ENCODE results near the gene SLC6A16.
"Not testable (repeated sequence)": the region's sequence is repeated elsewhere in the genome, so short reads cannot be mapped to it uniquely, and the experiment has no call there.

Gene SLC6A16

DNA sequence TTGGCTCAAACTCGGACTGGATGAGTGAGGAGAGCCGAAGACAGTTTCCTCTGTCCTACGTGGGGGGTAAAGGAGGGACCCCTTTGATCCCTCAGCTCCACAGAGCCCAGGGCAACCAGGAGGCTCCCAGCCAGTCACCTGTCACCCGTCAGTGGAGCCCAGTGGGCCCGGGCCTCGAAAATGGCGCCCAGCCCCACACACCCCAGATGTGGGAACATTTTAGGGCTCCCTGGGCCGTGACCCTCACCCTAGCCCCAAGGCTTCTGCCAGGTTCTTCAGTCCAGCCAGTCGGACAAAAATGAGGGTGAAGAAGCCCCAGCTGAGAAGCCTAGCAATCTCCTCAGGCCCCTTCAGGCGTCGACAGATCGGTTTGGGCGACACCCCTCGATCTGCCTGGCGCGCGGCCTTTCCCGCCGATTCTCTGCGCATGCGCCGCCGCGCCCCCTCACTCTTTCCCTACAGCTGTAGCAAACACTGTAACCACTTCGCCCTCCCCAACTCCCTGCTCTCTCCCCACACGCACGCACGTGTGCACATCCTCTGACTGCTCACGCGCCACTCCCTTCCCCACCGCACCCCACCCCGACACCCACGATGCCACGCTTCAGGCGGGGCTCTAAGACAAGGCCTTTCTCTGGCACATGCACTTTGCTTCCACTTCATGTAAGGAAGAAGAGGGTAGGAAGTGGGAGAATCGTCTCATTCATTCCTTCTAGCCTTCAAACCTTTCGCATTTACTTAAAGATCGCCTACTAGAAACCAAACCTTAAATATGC, at the start of gene SLC6A16:
Gene SLC6A16, minus strand, starts transcription at position 391 of the 776 bp plus-strand sequence. CDS start 13,844 bp downstream, outside the sequence.
- DNase-seq, result no peak

DNA sequence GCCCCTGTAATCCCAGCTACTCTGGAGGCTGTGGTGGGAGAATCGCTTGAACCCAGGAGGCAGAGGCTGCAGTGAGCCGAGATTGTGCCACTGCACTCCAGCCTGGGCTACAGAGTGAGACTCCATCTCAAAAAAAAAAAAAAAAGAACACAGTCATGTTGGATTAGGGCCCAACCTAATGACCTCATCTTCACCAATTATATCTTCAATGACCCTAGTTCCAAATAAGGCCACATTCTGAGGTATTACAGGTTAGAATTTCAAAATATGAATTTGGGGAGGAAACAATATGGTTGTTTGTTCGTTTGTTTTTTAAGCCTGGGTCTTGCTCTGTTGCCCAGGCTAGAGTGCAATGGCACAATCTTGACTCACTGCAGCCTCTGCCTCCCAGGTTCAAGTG, 48.2 kb upstream of the SLC6A16 start:
- not testable (repeated sequence) for DNase-seq

DNA sequence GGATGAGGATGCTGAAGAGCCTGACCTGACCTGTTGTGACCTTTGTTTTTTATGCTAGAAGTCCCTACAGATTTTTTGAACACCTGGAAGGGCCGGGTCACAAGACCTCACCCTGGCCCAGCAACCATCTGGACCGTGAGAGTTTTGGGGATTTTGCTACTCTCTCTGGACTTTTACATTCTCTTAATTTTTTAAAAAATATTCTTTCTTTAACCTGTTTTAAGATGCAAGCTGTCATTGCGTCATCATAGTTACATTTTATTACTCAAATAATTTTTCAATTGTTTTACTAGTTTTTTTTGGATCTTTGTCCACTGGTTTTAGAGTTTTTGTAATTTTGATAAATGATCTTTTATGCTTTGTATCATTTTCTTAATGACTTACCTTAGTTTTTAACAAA, 46.2 kb upstream of the SLC6A16 start:
- no peak for DNase-seq

DNA sequence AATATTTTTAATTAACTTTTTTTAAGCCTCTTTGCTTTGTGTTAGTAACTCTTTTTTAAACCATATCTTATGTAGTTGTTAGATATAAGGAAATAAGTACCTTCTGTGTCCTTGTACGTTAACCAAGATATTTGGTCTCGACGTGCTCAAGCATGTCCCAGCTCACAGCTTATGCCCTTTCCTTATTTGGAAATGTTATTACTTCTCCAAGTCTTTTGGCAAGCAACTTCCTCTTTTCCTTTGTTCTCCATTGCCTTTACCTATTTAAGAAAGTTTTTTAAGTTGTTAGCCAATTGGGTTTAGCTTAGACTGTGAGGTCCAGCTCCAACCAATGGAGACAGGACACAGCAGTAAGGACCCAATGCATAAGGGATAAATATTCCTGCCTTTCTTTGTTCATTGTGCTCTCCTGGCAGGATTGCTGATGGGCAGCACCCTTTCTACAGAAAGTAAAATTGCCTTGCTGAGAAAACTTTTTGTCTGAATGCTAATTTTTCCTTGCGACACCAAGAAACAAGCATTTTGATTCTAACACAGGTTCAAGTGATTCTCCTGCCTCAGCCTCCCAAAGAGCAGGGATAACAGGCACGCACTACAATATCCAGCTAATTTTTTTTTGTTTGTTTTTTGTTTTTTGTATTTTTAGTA, 43.8 kb upstream of the SLC6A16 start:
- no peak for DNase-seq

DNA sequence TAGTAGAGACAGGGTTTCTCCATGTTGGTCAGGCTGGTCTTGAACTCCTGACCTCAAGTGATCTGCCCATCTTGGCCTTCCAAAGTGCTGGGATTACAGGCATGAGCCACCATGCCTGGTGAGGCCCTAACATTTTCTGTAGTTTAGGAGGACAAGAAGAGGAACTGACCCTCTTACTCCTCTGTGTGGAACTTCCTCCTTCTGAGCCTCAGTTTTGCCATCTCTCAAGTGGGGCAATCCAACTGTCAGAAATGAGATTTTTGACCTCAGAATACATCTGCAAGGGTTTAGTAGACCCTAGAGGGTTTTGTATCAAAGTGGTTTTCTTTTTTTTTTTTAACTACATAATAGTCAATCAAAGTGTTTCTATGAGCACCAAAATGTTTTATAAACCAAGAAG, 41.1 kb upstream of the SLC6A16 start:
- no peak for DNase-seq

DNA sequence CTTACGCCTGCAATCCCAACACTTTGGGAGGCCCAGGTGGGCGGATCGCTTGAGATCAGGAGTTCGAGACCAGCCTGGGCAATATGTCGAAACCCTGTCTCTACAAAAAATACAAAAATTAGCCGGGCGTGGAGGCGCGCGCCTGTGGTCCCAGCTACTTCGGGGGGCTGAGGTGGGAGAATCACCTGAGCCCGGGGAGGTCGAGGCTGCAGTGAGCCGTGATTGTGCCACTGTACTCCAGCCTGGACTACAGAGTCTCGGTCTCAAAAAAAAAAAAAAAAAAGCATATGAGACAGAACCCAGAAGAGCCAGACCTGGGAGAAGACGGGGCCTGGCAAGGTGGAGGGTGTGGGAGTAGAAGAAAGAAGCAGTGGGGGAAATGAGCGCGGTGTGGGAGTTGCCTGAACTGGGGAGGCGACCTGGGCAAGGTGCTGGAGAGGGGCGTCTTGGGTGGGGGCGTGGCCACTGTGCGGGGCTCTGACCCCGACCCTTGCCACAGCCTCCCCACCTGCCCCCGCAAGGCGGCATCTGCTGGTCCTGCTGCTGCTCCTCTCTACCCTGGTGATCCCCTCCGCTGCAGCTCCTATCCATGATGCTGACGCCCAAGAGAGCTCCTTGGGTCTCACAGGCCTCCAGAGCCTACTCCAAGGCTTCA, 39.2 kb upstream of the SLC6A16 start:
- DNase-seq, result no peak

DNA sequence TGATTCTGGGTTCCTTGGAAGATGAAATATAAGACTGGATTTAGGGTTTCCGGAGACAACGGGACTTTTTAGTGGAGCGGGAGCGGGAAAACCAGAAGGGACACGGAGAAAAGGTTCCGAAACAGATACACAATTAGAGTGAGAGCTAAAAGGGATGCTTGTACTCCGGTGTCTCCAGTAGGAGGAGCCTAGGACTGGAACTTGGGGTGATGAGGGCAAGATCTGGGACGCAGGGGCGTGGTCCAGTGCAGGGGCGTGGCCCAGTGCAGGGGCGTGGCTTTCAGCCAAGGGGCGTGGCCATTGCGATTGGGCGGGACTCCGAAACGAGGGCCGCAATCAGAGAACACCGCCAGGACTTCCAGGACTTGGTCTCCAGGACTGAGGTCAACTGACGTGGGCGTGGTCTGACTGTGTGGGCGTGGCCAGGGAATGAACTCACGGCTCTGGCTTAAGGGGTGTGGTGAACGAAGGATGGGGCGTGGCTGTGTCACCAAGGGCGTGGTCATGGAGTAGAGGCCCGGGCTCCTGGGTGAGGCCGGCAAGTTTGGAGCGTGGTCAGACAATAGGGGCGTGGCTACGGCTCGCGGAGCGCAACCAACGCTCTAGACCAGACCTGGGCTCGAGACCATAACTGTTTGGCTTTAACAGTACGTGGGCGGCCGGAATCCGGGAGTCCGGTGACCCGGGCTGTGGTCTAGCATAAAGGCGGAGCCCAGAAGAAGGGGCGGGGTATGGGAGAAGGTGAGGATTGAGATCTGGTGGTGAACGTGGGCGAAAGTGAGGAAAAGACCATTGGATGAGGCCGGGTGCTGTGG, 38.5 kb upstream of the SLC6A16 start, which contains the start of gene DKKL1:
Gene DKKL1, plus strand, starts transcription at position 610 of the 815 bp plus-strand sequence. Its CDS starts 122 bp downstream, at position 732.
- peak; percentile 56 for DNase-seq

DNA sequence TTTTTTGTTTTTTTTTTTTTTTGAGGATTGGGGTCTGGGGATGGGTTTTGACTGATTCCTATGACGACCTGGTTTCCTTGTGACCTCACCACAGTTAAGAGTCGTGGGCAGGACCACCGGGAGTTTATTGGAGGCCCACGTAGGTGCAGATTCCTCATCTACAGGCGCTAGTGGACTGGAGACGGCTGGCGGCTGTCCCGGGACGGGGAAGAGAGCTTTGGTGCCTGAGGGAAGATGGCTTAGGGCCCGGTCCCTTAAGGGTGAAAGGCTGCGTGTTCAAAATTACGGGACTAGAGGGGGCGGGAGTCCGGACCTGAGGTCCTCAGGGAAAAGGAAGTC, 37.9 kb upstream of the SLC6A16 start:
- DNase-seq, result no peak

DNA sequence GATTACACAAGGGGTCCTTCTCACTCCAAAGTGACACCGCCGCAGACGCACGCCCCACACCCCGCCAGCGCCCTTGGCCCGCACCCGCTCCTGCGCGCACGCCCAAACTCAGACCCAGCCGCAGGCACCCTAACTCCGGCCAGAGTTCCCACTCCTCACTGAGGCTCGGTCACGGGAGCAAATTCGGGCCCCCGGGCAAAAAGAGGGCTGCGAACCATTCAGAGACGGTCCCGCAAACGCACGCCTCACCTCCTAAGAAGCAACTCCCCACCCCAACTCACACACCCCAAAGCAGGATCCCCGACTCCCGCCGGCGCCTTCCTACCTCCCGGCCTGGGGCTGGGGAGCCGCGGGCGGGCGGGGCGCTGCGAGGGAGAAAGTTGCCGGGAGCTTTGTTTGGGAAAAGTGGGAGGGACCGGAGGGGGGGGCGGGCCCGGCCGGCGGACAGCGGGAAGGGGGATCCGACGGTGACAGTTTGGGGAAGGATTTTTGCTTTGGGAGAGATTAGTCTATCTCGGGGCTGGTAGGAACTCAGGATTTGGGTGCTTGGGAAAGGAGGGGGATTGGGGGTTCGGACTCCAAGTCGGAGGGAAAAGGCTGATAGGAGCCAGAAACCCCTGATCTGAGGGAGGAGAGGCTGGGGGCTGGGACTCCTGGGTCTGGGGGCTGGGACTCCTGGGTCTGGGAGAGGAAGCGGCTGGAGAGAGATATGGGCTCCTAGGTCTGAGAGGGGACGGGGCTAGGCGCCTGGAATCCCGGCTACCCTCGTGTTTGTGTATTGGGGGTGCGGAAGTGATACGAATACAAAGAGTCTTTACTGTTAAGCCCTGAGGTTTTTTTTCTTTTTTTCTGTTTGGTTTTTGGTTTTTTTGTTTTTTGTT, 37.3 kb upstream of the SLC6A16 start, which contains the start of gene TEAD2:
Gene TEAD2, minus strand, starts transcription at position 369 of the 881 bp plus-strand sequence. CDS start 2,341 bp downstream, outside the sequence.
- DNase-seq, result no peak

DNA sequence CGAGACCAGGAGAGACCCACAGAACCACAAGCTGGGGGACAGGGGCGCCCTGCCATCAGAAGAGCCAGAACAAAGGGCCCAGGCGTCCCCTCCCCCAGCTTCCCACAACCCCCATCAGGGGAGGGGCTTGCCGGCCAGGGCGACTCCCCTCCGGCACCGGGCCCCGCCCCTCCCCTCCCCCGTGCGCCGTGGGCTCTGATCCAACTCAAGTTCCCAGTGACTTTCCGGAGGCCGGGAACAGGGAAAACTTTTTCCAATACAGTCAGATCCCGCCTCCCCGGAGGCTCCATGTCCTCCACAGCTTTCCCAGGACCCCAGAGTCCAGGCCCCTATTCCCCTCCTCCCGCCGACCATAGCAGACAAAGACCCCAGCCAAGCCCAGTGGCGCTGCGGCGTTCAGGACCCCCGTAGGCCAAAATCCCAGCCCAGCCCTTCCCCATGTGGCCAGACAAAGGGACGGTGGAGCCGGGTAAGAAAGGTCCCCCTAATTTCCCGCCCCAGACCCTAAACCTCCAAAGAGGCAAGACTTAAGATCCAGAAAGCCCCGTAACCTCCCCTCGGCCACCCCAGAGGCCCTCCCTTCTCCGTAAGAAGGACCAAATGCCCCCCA, 36.6 kb upstream of the SLC6A16 start:
- DNase-seq, result no peak

DNA sequence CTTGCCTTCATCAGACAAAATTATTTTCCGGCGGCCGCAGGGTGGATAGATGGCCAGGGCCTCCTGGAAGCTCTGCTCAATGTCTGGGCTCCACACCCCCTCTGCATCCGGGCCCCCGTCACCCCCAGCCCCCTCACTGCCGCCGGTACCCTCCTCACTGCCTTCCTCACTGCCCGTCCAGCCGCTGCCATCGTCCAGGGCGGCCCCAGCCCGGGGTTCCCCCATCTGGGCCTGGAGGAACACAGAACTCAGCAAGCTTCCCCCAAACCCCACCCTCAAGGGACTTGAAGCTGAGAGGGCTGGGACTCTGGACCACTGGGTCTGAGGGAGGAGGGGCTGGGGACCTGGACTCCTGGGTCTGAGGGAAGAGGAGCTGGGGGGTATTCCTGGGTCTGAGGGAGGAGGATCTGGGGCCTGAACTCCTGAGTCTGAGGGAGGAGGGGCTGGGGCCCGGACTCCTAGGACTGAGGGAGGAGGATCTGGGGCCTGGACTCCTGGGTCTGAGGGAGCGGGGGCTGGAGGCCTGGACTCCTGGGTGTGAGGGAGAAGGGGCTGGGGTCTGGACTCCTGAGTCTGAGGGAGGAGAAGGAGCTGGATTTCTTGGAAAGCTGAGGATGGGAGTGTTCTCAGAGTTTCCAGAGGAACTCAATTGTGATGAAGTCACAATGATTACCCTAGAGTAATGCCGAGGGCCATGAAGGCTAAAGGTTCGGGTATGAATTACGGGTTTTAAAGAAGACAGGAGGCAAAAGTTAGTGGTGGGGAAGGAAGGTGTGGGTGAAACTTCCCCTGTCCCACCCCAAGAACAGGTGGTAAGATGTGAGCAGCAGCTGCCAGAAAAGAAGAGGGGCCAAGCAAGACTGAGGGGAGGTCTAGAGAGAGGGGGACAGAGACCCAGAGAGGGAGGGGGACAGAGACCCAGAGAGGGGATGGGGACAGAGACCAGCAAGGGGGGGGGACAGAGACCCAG, 35.1 kb upstream of the SLC6A16 start:
- DNase-seq, result no peak

DNA sequence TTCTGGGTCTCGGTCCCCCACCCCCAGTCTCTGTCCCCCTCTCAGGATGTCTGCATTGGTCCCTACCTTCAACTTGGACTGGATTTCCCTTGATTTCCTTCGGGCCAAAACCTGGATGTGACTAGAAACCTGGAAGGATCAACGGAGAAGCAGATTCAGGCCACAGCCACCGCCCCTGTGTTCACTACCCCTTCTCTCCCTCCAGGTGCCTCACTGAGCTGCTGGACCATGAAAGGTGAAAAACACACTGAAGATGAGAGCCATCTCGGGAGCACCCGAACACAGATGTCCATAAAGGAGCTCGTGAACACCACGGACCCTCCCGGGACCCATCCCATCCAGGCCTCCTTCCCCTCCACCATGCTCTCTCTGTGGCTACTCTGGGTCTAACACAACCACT, 32.2 kb upstream of the SLC6A16 start:
- no peak for DNase-seq

DNA sequence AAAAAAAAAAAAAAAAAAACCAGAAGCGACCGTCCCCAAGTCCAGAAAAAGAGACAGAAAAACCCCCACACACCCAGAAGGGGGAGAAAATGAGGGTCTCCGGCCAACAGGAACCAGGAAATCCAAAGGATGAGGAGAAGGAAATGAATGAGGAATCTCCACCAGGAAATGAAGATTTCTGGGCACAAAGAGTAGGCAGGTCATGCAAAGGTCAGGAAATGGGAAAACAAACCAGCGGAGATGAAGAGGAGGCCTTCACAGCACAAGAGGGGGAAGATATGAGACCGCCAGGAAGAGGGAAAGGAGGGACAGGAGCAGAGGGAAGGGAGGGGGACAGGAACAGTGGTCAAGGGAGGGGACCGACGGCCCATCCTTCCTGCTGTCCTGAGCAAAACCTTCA, 31.4 kb upstream of the SLC6A16 start:
- DNase-seq, result no peak

DNA sequence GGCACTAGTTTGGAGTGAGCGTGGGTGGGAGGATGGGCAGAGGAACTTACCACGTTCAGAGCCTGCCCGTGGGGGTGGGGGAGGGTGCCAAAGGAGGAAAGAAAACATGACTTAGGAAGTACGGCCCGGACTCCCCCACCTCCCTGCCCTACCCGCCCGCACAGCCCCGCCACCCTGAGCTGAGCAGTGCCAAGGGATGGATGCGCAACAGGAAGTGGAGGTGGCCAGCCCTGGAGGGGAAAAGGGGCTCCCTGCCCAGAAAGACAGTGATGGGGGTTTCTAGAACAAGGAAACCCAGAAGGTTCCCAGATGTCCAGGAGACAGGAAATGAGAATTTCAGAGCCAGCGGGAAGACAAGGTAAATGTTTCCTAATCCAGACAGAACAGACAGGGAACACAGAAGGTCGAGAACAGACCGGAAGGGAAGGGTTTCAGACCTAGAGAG, 30.9 kb upstream of the SLC6A16 start:
- DNase-seq, result no peak

DNA sequence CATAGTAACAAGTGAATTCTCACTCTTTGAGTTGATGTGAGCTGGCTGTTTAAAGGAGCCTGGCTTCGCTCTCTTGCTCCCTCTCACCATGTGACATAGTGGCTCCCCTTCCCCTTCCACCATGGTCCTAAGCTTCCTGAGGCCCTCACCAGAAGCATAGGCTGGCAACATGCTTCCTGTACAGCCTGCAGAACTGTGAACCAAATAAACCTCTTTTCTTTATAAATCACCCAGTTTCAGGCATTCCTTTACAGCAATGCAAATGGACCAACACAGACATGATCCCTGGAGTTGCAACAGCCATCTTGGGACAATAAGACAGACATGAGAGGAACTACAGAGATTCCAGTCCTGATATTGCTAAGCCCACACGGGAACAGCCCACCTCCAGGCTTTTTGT, 24.6 kb upstream of the SLC6A16 start:
- DNase-seq, result no peak

DNA sequence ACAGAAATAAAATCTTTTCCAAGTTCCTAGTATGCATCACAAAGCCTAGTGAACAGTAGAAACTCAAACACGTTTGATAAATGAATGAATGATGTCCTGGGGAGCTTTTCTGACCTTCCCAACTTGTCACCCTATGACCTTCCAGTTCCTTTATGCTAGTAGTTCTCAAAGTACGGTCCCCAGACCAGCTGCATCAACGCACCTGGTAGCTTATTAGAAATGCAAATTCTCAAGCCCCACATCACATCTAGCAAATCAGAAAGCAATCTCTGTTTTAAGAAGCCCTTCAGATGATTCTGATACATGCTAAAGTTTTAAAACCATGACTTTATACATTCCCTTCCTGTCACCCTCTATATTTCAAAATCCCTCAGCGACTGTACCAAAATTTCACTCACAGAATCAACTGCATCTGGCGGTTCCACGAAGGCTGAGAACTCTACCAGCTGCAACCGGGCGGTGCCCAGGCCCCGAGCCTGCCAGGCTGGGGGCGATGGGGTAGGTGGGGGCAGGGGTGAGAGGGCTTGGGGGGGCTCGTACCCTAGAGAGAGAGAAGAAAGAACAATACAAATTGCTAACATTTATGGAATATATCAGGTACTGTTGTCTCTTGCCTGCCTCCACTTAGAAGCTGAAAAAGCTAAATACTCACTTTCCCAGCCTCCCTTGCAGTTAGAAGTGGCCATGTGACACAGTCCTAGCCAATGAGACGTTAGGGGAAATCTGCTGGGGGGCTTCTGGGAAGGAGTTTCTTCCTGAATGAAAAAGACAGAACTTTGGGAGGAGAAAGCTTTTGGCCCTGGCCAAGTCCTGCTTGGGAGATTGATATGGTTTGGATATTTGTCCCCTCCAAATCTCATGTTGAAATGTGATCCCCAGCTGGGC, 23.6 kb upstream of the SLC6A16 start:
- no peak for DNase-seq

DNA sequence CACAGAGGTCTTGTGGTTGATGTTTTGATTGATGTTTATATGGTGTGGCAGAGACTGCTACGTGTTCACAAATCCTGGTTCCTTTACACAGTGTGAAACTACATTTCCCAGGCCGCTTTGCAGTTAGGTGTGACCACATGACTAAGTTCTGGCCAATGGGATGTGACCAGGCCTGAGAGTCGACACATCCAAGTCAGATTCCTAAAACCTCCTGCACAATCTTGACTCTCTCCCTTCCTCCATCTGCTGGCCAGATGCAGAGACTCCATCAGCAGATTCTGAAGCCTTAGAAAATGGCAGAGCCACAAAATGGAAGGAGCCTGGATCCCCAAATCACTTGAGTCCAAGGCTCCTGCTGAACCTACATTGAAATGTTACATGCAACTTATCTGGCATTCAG, 22.8 kb upstream of the SLC6A16 start:
- no peak for DNase-seq

DNA sequence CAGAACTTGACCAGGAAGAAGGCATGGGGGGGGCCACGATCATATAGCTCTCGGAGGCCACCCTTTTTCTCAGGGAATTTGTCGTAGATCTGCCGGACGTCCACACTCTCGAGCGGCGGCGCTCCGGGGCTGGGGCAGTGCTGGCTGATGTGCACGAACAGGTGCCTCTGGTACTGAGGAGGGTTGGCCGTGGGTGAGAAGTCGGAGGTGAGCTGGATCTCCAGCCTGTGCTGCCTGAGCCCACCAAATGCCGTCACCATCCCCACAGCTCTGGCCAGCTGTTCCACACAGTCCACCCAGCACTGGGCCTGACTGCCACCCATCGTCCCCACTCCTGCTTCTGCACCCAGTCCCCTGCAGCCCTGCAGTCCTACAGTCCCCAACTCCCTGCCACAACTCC, 22.2 kb upstream of the SLC6A16 start:
- no peak for DNase-seq
